A172 (cell line): ENCODE results near the gene UBAP1L. TPM values are rescaled to one million over a fixed set of nuclear protein-coding genes. Genes with fewer than 3 reads are reported as not detected.
"Not testable (repeated sequence)": the region's sequence is repeated elsewhere in the genome, so short reads cannot be mapped to it uniquely, and the experiment has no call there.

Experiments
- DNase-seq: peaks from one replicate; pipeline ENCODE4 v3.0.0-alpha.2; 2015; ENCODE audit warnings: low spot score
- total RNA-seq: library from RNA; depleted of rRNA; stranded (reverse); fragments of >200 nt; shearing (Covaris generic); gene quantifications from 2 replicates; pipeline ENCODE4 v1.2.3, GENCODE V29; 2014

The UBAP1L gene
- total RNA-seq, 1 experiment from 2014 or later: 0.05 TPM

GRCh38 chr15:65084500-65085206 lies 30.3 kb downstream of the UBAP1L start:
- no peak for DNase-seq

- no peak for DNase-seq
These were observed 31.7 kb downstream of the UBAP1L start for GRCh38 chr15:65083262-65083701.

- DNase-seq: peak; percentile 23
These were observed 32.6 kb downstream of the UBAP1L start for GRCh38 chr15:65082303-65082953.

GRCh38 chr15:65081758-65082157 lies 33.2 kb downstream of the UBAP1L start:
- no peak for DNase-seq

- DNase-seq: no peak
These were observed 33.7 kb downstream of the UBAP1L start for GRCh38 chr15:65081270-65081669.

- DNase-seq: no peak
These were observed 35.4 kb downstream of the UBAP1L start for GRCh38 chr15:65079580-65079979.

GRCh38 chr15:65077981-65078352 lies 37.0 kb downstream of the UBAP1L start:
- DNase-seq: no peak

- DNase-seq: no peak
These were observed 37.6 kb downstream of the UBAP1L start for GRCh38 chr15:65077291-65077980.

GRCh38 chr15:65076486-65077290 lies 38.3 kb downstream of the UBAP1L start, which contains the start of gene KBTBD13:
Gene KBTBD13 (plus strand): TSS chr15:65076746. CDS start chr15:65076816, 70 bp downstream.
- DNase-seq: no peak

- not testable (repeated sequence) for DNase-seq
These were observed 39.2 kb downstream of the UBAP1L start for GRCh38 chr15:65075607-65076395.

- DNase-seq: not testable (repeated sequence)
These were observed 40.1 kb downstream of the UBAP1L start for GRCh38 chr15:65074946-65075345.

- DNase-seq: no peak
These were observed 42.4 kb downstream of the UBAP1L start for GRCh38 chr15:65072617-65073016.

GRCh38 chr15:65072027-65072426 lies 43.0 kb downstream of the UBAP1L start:
- DNase-seq: no peak

- no peak for DNase-seq
These were observed 43.6 kb downstream of the UBAP1L start for GRCh38 chr15:65071381-65071811.

- DNase-seq: no peak
These were observed 45.0 kb downstream of the UBAP1L start for GRCh38 chr15:65069779-65070546.

- no peak for DNase-seq
These were observed 45.8 kb downstream of the UBAP1L start for GRCh38 chr15:65069179-65069578.

- DNase-seq: no peak
These were observed 46.6 kb downstream of the UBAP1L start for GRCh38 chr15:65068403-65068788.

GRCh38 chr15:65067645-65068402 lies 47.2 kb downstream of the UBAP1L start, which contains the start of gene RASL12:
Gene RASL12 (minus strand): TSS chr15:65067991. CDS start chr15:65067835, 156 bp downstream.
- no peak for DNase-seq

GRCh38 chr15:65067317-65067644 lies 47.7 kb downstream of the UBAP1L start:
- DNase-seq: no peak
